Measurements from ENCODE around the gene ACOXL.

GRCh38 chr2:110876167-110876999 lies 144.0 kb downstream of the ACOXL start:
- TF ChIP-seq CTCF (IDR thresholded peaks at IDR 0.05) (no peak), POLR2A (IDR thresholded peaks at IDR 0.05) (no peak)
